GM12873 (cell line): Measurements from ENCODE around the gene MOCS1.

Experiments used
- CTCF ChIP-seq: IDR thresholded peaks from 2 replicates; pipeline ENCODE4 v1.5.1; 2012; ENCODE audit warnings: low read depth, mild to moderate bottlenecking, moderate library complexity, low read length, control low read depth; ENCODE audit not compliant: insufficient read depth; ENCODE audit errors: missing control alignments

The MOCS1 gene

GRCh38 chr6:39892490-39893129 is 41.7 kb downstream of the MOCS1 start:
- peak; percentile 67 for TF ChIP-seq CTCF

- no peak for TF ChIP-seq CTCF
Measured at GRCh38 chr6:39891976-39892375, 42.3 kb downstream of the MOCS1 start.

- TF ChIP-seq CTCF, result no peak
Measured at GRCh38 chr6:39891353-39891752, 42.9 kb downstream of the MOCS1 start.

- no peak for TF ChIP-seq CTCF
Measured at GRCh38 chr6:39889229-39889628, 45.0 kb downstream of the MOCS1 start.

- no peak for TF ChIP-seq CTCF
Measured at GRCh38 chr6:39887692-39888450, 46.4 kb downstream of the MOCS1 start.

- no peak for TF ChIP-seq CTCF
Measured at GRCh38 chr6:39886871-39887270, 47.4 kb downstream of the MOCS1 start.

GRCh38 chr6:39885691-39886090 is 48.6 kb downstream of the MOCS1 start:
- no peak for TF ChIP-seq CTCF
